Parathyroid adenoma (tissue), 2 donors: ENCODE data around the gene ETFA.

Experiments
- H2AFZ ChIP-seq: fragments of 300-600 bp; sonication (generic); one replicate; pipeline ENCODE4 v1.7.0; 2017; ENCODE audit warnings: antibody characterized with exemption, mild to moderate bottlenecking
- H3K27ac ChIP-seq: fragments of 300-600 bp; sonication (generic); one replicate; pipeline ENCODE4 v1.7.0; 2017
- H3K27me3 ChIP-seq: fragments of 300-600 bp; sonication (generic); one replicate; pipeline ENCODE4 v1.7.0; 2017; ENCODE audit warnings: low read length; ENCODE audit not compliant: control insufficient read depth, insufficient read depth
- H3K36me3 ChIP-seq: fragments of 300-600 bp; sonication (generic); one replicate; pipeline ENCODE4 v1.7.0; 2017; ENCODE audit warnings: low read length; ENCODE audit not compliant: control insufficient read depth, insufficient read depth
- H3K4me1 ChIP-seq: fragments of 300-600 bp; sonication (generic); one replicate; pipeline ENCODE4 v1.7.0; 2017; ENCODE audit warnings: control low read depth
- H3K4me2 ChIP-seq: fragments of 300-600 bp; sonication (generic); one replicate; pipeline ENCODE4 v1.7.0; 2017; ENCODE audit warnings: low read length
- H3K4me3 ChIP-seq: fragments of 300-600 bp; sonication (generic); one replicate; pipeline ENCODE4 v1.7.0; 2017; ENCODE audit warnings: low read depth, low read length
- H3K79me2 ChIP-seq: fragments of 300-600 bp; sonication (generic); one replicate; pipeline ENCODE4 v1.7.0; 2017; ENCODE audit warnings: control low read depth
- H3K9ac ChIP-seq: fragments of 300-600 bp; sonication (generic); one replicate; pipeline ENCODE4 v1.7.0; 2017; ENCODE audit warnings: mild to moderate bottlenecking
- H3K9me3 ChIP-seq: fragments of 300-600 bp; sonication (generic); one replicate; pipeline ENCODE4 v1.7.0; 2017; ENCODE audit warnings: low read length; ENCODE audit not compliant: control insufficient read depth
- CTCF ChIP-seq: fragments of 300-600 bp; sonication (generic); IDR thresholded peaks from one replicate; pipeline ENCODE4 v1.7.0; 2017; ENCODE audit warnings: antibody characterized with exemption, mild to moderate bottlenecking
- donor health status: primary hyperparathyroidism.

The ETFA gene

DNA sequence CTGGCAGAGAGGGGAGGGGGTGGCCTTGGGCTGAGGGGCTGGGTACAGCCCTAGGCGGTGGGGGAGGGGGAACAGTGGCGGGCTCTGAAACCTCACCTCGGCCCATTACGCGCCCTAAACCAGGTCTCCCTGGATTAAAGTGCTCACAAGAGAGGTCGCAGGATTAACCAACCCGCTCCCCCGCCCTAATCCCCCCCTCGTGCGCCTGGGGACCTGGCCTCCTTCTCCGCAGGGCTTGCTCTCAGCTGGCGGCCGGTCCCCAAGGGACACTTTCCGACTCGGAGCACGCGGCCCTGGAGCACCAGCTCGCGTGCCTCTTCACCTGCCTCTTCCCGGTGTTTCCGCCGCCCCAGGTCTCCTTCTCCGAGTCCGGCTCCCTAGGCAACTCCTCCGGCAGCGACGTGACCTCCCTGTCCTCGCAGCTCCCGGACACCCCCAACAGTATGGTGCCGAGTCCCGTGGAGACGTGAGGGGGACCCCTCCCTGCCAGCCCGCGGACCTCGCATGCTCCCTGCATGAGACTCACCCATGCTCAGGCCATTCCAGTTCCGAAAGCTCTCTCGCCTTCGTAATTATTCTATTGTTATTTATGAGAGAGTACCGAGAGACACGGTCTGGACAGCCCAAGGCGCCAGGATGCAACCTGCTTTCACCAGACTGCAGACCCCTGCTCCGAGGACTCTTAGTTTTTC lies 30.2 kb upstream of the ETFA start:
- no peaks in the 10 kb centered on the region for H3K36me3 ChIP-seq
- no peaks in the 10 kb centered on the region for H3K79me2 ChIP-seq
- no peak overlapping the region for H3K9ac ChIP-seq
- H3K4me3 ChIP-seq, result no peak overlapping the region
- H3K4me2 ChIP-seq, result no peak overlapping the region
- no peak for TF ChIP-seq CTCF
- H3K27ac ChIP-seq, result no peak overlapping the region
- H3K9me3 ChIP-seq, result no peaks in the 10 kb centered on the region
- H3K4me1 ChIP-seq, result no peaks in the 10 kb centered on the region
- peaks cover 24% of the 10 kb centered on the region for H3K27me3 ChIP-seq
- H2AFZ ChIP-seq, result no peak overlapping the region

GRCh38 chr15:76340803-76341365 lies 29.6 kb upstream of the ETFA start:
- Histone ChIP-seq H3K27me3 (peaks cover 18% of the 10 kb centered on the region), H3K79me2 (no peaks in the 10 kb centered on the region), H3K4me2 (no peak overlapping the region), H3K36me3 (no peaks in the 10 kb centered on the region), H3K4me3 (no peak overlapping the region), H3K4me1 (no peaks in the 10 kb centered on the region), H3K9ac (no peak overlapping the region), H3K27ac (no peak overlapping the region), H3K9me3 (no peaks in the 10 kb centered on the region), H2AFZ (no peak overlapping the region)
- TF ChIP-seq CTCF, result no peak

DNA sequence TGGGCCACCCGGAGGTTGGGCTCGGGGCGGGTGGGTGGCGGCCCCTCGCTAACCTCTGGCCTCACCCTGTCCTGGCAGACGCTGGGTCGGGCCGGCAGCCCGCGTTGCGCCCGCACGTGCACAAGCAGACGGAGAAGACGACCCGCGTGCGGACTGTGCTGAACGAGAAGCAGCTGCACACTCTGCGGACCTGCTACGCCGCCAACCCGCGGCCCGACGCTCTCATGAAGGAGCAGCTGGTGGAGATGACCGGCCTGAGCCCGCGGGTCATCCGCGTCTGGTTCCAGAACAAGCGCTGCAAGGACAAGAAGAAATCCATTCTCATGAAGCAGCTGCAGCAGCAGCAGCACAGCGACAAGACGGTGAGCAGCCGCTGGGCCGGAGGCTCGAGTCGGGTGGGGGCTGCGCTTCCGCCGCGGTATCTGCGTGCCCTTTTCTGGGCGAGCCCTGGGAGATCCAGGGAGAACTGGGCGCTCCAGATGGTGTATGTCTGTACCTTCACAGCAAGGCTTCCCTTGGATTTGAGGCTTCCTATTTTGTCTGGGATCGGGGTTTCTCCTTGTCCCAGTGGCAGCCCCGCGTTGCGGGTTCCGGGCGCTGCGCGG lies 29.0 kb upstream of the ETFA start:
- no peak overlapping the region for H3K9ac ChIP-seq
- H3K27ac ChIP-seq, result no peak overlapping the region
- peaks cover 18% of the 10 kb centered on the region for H3K27me3 ChIP-seq
- peak overlapping the region; percentile 63 for H3K4me2 ChIP-seq
- TF ChIP-seq CTCF, result no peak
- no peaks in the 10 kb centered on the region for H3K4me1 ChIP-seq
- no peak overlapping the region for H2AFZ ChIP-seq
- H3K4me3 ChIP-seq, result peak overlapping the region; percentile 22
- no peaks in the 10 kb centered on the region for H3K79me2 ChIP-seq
- no peaks in the 10 kb centered on the region for H3K9me3 ChIP-seq
- H3K36me3 ChIP-seq, result no peaks in the 10 kb centered on the region

DNA sequence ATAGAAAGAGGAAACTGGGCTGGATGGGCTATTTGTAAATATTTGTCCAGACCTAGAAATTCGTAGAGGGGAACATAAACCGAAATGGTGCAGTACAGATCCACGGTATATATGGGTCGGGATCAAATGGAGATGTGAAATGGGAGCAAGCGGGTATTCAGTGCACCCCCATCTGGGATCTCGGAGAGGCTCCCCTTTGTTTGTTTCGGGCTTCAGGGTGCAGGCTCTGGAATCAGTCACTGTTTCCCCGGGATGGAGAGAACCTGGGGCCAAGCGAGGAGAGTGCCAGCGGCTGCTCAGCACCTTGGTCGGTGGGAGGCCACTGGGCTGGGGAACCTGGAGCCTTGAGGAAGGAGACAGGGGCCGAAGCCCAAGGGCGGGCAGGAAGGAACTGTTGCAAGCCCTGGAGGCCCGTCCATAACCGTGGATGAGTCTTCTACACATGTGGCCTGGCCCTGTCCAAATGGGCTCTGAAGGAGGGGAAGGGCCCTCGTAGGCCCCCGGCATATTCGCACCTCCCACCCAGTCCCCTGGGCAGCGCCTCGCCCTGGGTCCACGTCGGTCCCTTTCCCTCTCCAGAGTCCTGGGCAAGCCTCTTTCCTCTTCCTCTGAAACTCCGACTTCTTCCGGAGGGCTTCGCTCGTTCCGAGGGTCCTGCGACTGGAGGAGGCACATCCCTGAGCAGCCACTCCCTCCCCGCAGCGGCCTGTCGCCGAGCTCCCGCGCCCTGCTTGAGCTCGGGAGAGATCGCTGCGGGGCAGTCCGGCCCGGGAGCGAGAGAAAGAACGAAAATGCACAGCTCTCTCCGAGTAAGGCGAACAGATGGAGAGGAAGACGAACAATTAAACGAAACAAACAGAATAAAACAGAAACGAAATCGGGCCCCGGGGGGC lies 28.3 kb upstream of the ETFA start:
- Histone ChIP-seq H2AFZ (no peak overlapping the region), H3K9me3 (no peaks in the 10 kb centered on the region), H3K27ac (no peak overlapping the region), H3K9ac (no peak overlapping the region), H3K36me3 (no peaks in the 10 kb centered on the region), H3K27me3 (peaks cover 18% of the 10 kb centered on the region), H3K79me2 (no peaks in the 10 kb centered on the region), H3K4me2 (peak overlapping the region; percentile 63), H3K4me1 (no peaks in the 10 kb centered on the region), H3K4me3 (peak overlapping the region; percentile 22)
- TF ChIP-seq CTCF, result no peak
